Measurements from ENCODE around the gene CP. TPM values are rescaled to one million over a fixed set of nuclear protein-coding genes. Genes with fewer than 3 reads are reported as not detected.

Gene CP
- total and polyA plus RNA-seq, 9 of the 15 experiments (the other 6 are each of a cell fraction or from before 2014, with no cell fraction given), result 0.30 to 0.75 TPM; not detected in 7

DNA sequence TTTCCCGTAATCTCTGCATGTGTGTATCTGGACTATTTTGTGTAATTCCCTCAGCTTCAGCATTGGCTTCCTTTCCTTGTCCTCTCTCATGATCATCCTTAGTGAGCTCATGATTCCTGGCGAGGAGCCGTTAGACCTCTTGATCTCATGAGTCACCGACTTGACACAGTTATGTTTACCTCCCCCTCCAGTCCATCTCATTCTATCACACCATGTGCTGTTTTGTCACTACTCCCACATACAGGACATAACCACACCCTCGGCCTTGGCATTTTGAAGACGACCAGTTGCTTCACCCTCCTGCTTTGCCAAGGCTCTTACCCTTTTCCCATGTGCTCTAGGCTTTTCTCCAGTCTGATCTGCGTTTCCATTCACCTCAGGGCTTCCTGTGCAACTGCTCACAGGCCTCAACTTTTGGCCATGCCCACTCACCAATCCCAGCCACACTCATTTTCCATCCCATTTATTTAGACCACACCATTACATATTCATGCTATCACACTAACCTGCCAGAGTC lies 41.5 kb downstream of the CP start (continued):
- peak; percentile 60 for TF ChIP-seq TCF3 (CRISPR knock-in tag; IDR thresholded peaks at IDR 0.05)
- peak; percentile 72; the same call in 1 of the 2 replicates for TF ChIP-seq NCOA1 (IDR thresholded peaks at IDR 0.05; ENCODE audit: low read depth)
- TF ChIP-seq, protein P1, sequence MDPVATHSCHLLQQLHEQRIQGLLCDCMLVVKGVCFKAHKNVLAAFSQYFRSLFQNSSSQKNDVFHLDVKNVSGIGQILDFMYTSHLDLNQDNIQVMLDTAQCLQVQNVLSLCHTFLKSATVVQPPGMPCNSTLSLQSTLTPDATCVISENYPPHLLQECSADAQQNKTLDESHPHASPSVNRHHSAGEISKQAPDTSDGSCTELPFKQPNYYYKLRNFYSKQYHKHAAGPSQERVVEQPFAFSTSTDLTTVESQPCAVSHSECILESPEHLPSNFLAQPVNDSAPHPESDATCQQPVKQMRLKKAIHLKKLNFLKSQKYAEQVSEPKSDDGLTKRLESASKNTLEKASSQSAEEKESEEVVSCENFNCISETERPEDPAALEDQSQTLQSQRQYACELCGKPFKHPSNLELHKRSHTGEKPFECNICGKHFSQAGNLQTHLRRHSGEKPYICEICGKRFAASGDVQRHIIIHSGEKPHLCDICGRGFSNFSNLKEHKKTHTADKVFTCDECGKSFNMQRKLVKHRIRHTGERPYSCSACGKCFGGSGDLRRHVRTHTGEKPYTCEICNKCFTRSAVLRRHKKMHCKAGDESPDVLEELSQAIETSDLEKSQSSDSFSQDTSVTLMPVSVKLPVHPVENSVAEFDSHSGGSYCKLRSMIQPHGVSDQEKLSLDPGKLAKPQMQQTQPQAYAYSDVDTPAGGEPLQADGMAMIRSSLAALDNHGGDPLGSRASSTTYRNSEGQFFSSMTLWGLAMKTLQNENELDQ (CRISPR knock-in tag; IDR thresholded peaks at IDR 0.05; ENCODE audit: borderline replicate concordance), result no peak
- no peak for TF ChIP-seq SLC30A9 (CRISPR knock-in tag; IDR thresholded peaks at IDR 0.05)
- TF ChIP-seq, protein P2, sequence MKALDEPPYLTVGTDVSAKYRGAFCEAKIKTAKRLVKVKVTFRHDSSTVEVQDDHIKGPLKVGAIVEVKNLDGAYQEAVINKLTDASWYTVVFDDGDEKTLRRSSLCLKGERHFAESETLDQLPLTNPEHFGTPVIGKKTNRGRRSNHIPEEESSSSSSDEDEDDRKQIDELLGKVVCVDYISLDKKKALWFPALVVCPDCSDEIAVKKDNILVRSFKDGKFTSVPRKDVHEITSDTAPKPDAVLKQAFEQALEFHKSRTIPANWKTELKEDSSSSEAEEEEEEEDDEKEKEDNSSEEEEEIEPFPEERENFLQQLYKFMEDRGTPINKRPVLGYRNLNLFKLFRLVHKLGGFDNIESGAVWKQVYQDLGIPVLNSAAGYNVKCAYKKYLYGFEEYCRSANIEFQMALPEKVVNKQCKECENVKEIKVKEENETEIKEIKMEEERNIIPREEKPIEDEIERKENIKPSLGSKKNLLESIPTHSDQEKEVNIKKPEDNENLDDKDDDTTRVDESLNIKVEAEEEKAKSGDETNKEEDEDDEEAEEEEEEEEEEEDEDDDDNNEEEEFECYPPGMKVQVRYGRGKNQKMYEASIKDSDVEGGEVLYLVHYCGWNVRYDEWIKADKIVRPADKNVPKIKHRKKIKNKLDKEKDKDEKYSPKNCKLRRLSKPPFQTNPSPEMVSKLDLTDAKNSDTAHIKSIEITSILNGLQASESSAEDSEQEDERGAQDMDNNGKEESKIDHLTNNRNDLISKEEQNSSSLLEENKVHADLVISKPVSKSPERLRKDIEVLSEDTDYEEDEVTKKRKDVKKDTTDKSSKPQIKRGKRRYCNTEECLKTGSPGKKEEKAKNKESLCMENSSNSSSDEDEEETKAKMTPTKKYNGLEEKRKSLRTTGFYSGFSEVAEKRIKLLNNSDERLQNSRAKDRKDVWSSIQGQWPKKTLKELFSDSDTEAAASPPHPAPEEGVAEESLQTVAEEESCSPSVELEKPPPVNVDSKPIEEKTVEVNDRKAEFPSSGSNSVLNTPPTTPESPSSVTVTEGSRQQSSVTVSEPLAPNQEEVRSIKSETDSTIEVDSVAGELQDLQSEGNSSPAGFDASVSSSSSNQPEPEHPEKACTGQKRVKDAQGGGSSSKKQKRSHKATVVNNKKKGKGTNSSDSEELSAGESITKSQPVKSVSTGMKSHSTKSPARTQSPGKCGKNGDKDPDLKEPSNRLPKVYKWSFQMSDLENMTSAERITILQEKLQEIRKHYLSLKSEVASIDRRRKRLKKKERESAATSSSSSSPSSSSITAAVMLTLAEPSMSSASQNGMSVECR (CRISPR knock-in tag; IDR thresholded peaks at IDR 0.05), result no peak
- peak; percentile 48; the same call in 1 of the 2 replicates for TF ChIP-seq MTA2 (IDR thresholded peaks at IDR 0.05; ENCODE audit: low read depth)
- no peak for TF ChIP-seq RBM22 (IDR thresholded peaks at IDR 0.05; ENCODE audit: low read depth, low read length, poor library complexity, severe bottlenecking)
- no peak for TF ChIP-seq RAD51 (IDR thresholded peaks at IDR 0.05; ENCODE audit: borderline replicate concordance, low read depth)
- no peak for TF ChIP-seq ZNF324 (CRISPR knock-in tag; IDR thresholded peaks at IDR 0.05)
- TF ChIP-seq POLR2B (IDR thresholded peaks at IDR 0.05; ENCODE audit: low read depth, partially characterized antibody), result no peak
- no peak for TF ChIP-seq RAD21 (CRISPR knock-in tag; conservative IDR thresholded peaks at IDR 0.05 in 1 of 2, IDR thresholded peaks at IDR 0.05 in 1 of 2)
- TF ChIP-seq MEF2D (tag; conservative IDR thresholded peaks at IDR 0.05; ENCODE audit: low read depth), result peak; percentile 82
- no peak for TF ChIP-seq GTF2F1 (IDR thresholded peaks at IDR 0.05; ENCODE audit: low read depth, low read length)
- no peak for TF ChIP-seq ZNF143 (CRISPR knock-in tag; IDR thresholded peaks at IDR 0.05)
- TF ChIP-seq, protein P3, sequence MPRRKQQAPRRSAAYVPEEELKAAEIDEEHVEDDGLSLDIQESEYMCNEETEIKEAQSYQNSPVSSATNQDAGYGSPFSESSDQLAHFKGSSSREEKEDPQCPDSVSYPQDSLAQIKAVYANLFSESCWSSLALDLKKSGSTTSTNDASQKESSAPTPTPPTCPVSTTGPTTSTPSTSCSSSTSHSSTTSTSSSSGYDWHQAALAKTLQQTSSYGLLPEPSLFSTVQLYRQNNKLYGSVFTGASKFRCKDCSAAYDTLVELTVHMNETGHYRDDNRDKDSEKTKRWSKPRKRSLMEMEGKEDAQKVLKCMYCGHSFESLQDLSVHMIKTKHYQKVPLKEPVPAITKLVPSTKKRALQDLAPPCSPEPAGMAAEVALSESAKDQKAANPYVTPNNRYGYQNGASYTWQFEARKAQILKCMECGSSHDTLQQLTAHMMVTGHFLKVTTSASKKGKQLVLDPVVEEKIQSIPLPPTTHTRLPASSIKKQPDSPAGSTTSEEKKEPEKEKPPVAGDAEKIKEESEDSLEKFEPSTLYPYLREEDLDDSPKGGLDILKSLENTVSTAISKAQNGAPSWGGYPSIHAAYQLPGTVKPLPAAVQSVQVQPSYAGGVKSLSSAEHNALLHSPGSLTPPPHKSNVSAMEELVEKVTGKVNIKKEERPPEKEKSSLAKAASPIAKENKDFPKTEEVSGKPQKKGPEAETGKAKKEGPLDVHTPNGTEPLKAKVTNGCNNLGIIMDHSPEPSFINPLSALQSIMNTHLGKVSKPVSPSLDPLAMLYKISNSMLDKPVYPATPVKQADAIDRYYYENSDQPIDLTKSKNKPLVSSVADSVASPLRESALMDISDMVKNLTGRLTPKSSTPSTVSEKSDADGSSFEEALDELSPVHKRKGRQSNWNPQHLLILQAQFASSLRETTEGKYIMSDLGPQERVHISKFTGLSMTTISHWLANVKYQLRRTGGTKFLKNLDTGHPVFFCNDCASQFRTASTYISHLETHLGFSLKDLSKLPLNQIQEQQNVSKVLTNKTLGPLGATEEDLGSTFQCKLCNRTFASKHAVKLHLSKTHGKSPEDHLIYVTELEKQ (CRISPR knock-in tag; IDR thresholded peaks at IDR 0.05), result no peak
- TF ChIP-seq BACH1 (tag; IDR thresholded peaks at IDR 0.05), result peak; percentile 75
- peak; percentile 31; the same call in 1 of the 2 replicates for TF ChIP-seq ZNF75A (CRISPR knock-in tag; IDR thresholded peaks at IDR 0.05)
